Hippocampal formation (tissue), 2 donors: ENCODE measurements around the gene CEL.
"Not testable (repeated sequence)": the region's sequence is repeated elsewhere in the genome, so short reads cannot be mapped to it uniquely, and the experiment has no call there.

Source experiments
- DNase-seq, 2 donors: peaks; one replicate each; lab custom pipeline; 2025; lab: John Stamatoyannopoulos, UW

CEL gene

GRCh38 chr9:133064241-133065069 is 2.7 kb downstream of the CEL start:
- no peak for DNase-seq

DNA sequence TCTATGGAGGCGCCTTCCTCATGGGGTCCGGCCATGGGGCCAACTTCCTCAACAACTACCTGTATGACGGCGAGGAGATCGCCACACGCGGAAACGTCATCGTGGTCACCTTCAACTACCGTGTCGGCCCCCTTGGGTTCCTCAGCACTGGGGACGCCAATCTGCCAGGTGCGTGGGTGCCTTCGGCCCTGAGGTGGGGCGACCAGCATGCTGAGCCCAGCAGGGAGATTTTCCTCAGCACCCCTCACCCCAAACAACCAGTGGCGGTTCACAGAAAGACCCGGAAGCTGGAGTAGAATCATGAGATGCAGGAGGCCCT is 3.2 kb downstream of the CEL start:
- DNase-seq = no peak

GRCh38 chr9:133066181-133066983 is 4.6 kb downstream of the CEL start:
- no peak for DNase-seq

DNA sequence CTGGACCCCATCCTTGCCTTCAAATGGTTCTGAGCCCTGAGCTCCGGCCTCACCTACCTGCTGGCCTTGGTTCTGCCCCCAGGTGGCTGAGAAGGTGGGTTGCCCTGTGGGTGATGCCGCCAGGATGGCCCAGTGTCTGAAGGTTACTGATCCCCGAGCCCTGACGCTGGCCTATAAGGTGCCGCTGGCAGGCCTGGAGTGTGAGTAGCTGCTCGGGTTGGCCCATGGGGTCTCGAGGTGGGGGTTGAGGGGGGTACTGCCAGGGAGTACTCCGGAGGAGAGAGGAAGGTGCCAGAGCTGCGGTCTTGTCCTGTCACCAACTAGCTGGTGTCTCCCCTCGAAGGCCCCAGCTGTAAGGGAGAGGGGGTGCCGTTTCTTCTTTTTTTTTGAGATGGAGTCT is 5.2 kb downstream of the CEL start:
- no peak for DNase-seq

- DNase-seq = no peak
Measured at GRCh38 chr9:133067813-133068212, 6.0 kb downstream of the CEL start.

DNA sequence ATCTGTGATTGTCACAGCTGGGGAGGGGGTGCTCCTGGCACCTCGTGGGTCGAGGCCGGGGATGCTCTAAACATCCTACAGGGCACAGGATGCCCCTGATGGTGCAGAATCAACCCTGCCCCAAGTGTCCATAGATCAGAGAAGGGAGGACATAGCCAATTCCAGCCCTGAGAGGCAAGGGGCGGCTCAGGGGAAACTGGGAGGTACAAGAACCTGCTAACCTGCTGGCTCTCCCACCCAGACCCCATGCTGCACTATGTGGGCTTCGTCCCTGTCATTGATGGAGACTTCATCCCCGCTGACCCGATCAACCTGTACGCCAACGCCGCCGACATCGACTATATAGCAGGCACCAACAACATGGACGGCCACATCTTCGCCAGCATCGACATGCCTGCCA is 6.7 kb downstream of the CEL start:
- not testable (repeated sequence) for DNase-seq

- DNase-seq = not testable (repeated sequence)
Measured at GRCh38 chr9:133070500-133070961, 8.8 kb downstream of the CEL start.

DNA sequence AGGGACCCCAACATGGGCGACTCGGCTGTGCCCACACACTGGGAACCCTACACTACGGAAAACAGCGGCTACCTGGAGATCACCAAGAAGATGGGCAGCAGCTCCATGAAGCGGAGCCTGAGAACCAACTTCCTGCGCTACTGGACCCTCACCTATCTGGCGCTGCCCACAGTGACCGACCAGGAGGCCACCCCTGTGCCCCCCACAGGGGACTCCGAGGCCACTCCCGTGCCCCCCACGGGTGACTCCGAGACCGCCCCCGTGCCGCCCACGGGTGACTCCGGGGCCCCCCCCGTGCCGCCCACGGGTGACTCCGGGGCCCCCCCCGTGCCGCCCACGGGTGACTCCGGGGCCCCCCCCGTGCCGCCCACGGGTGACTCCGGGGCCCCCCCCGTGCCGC is 9.2 kb downstream of the CEL start:
- DNase-seq = not testable (repeated sequence)

- no peak for DNase-seq
Measured at GRCh38 chr9:133071484-133072150, 9.8 kb downstream of the CEL start.

GRCh38 chr9:133072210-133072609 is 10.4 kb downstream of the CEL start:
- not testable (repeated sequence) for DNase-seq

GRCh38 chr9:133073086-133074014 is 11.6 kb downstream of the CEL start:
- no peak for DNase-seq

GRCh38 chr9:133074111-133074651 is 12.4 kb downstream of the CEL start:
- DNase-seq = no peak

- no peak for DNase-seq
Measured at GRCh38 chr9:133075925-133076630, 14.3 kb downstream of the CEL start.

DNA sequence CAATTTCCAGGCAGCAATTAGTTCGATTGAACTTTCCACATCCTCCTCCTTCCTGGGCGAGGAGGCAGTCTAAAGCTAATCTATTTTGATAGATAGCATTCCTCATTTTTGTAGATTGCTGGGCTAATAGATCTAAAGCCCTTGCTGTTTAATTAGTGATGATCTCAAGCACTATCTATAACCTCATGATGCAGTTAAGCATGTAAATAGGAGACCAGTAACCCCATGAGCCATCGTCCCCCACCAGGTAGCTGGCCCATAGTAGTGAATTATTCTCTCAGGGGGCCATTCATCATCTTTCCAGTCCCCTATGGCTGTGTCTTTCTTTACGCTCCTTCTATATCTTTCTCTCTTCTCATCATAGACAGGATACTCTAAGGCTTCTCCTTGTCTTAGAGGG is 14.9 kb downstream of the CEL start:
- no peak for DNase-seq

DNA sequence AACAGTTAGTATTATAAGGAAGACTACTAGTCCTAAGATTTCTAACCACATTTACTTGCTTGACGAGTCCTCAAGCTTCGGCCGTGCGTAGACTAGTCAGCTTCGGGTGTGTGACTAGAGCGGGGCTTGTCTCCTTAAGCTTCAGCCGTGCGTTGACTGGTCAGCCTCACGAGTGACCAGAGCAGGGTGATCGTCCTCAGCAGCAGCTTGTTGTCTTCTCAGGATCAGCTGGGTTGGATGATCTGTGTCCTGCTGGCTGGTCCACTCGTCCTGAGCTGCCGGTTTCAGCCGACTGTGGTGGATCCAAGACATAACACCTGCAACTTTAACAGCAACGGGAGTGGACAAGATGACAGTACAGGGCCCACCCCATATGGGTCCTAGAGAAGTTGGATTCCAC is 16.7 kb downstream of the CEL start:
- DNase-seq = no peak

GRCh38 chr9:133080161-133080560 is 18.4 kb downstream of the CEL start:
- DNase-seq = no peak

- DNase-seq = not testable (repeated sequence)
Measured at GRCh38 chr9:133080786-133081779, 19.3 kb downstream of the CEL start.

GRCh38 chr9:133081957-133082644 is 20.3 kb downstream of the CEL start:
- DNase-seq = not testable (repeated sequence)

- not testable (repeated sequence) for DNase-seq
Measured at GRCh38 chr9:133083688-133084087, 21.9 kb downstream of the CEL start.
